PC-9 (cell line): ENCODE measurements around the gene DENND1A.

Experiments
- EZH2 ChIP-seq: fragments of 200-600 bp; sonication (generic); IDR thresholded peaks from 2 replicates; pipeline ENCODE4 v1.8.0; 2017; ENCODE audit warnings: antibody characterized with exemption, low read depth
- TF ChIP-seq, protein P1 (sequence below): fragments of 200-600 bp; sonication (generic); conservative IDR thresholded peaks from 2 replicates; pipeline ENCODE4 v1.6.1; 2017; ENCODE audit warnings: mixed run types, antibody characterized with exemption, mild to moderate bottlenecking, moderate library complexity

DNA sequence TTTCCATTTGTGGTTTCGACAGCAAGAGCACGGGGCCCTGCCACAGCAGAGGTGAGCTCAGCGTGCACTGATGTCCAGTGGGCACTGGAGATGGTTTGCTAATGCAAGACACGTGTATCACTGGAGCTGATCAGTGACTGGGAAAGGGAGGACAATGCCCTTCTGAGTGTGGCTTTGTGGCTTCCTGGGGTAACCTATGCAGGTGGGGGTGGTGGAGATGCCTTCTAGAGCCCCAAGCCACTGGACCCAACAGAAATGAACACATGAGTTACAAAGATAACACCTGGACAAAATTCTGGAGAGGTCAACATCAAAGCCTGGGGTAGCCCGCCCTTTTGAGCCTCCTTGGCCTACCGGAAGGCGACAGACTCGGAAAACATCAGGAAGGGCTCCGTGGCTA is 312.6 kb downstream of the DENND1A start:
- TF ChIP-seq, protein P1, sequence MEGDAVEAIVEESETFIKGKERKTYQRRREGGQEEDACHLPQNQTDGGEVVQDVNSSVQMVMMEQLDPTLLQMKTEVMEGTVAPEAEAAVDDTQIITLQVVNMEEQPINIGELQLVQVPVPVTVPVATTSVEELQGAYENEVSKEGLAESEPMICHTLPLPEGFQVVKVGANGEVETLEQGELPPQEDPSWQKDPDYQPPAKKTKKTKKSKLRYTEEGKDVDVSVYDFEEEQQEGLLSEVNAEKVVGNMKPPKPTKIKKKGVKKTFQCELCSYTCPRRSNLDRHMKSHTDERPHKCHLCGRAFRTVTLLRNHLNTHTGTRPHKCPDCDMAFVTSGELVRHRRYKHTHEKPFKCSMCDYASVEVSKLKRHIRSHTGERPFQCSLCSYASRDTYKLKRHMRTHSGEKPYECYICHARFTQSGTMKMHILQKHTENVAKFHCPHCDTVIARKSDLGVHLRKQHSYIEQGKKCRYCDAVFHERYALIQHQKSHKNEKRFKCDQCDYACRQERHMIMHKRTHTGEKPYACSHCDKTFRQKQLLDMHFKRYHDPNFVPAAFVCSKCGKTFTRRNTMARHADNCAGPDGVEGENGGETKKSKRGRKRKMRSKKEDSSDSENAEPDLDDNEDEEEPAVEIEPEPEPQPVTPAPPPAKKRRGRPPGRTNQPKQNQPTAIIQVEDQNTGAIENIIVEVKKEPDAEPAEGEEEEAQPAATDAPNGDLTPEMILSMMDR = no peak
- TF ChIP-seq EZH2 = no peak
